AG04449 (cell line): ENCODE data around the gene FIGNL2.

Source experiments
- CTCF ChIA-PET: fragments of 350-600 bp; formaldehyde crosslinking; extraction: SDS; loops from one replicate; lab custom pipeline; 2021; ENCODE audit warnings: antibody characterized with exemption; lab: Yijun Ruan, JAX
- POLR2A ChIA-PET: fragments of 400-600, 350-600 bp; formaldehyde crosslinking; extraction: SDS; loops from one replicate; lab custom pipeline; 2020; ENCODE audit warnings: antibody characterized with exemption, inconsistent platforms; lab: Yijun Ruan, JAX
- DNase-seq: peaks from one replicate; pipeline ENCODE4 v3.0.0-alpha.2; 2010; ENCODE audit warnings: low read depth, low spot score
- H3K4me3 ChIP-seq: 2 replicates; pipeline ENCODE4 v1.5.1; 2011; ENCODE audit warnings: low read depth, mild to moderate bottlenecking, control low read depth, low read length
- TF ChIP-seq, protein P1 (sequence below): IDR thresholded peaks from one replicate; pipeline ENCODE4 v1.5.1; 2011; ENCODE audit warnings: mild to moderate bottlenecking, moderate library complexity, low read length, control low read depth, inconsistent platforms; ENCODE audit not compliant: insufficient read depth; ENCODE audit errors: missing control alignments

FIGNL2 gene

DNA sequence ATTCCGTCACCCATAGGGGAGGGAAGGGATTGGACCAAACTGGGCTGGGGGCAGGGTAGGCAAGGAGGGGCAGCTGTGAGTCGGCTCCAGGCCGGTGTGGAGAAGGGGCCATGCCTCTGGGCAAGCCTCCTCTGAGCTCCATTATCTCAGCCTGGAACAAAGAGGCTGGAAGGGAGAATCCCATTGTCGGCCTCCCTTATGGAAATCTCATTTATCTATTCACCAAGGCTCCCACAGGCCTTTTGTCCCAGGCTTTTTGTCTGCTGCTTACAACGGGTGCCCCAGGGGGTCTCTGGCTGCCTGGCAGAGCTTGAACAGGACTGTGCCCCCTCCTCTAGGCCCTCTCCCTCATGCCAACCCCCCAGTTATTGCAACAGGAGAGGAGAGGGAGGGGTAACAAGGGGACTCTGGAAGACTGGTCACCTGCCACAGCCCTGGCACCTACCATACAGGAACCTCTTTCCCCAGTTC, 19.5 kb downstream of the FIGNL2 start:
- no peak overlapping the region for H3K4me3 ChIP-seq
- TF ChIP-seq, protein P1, sequence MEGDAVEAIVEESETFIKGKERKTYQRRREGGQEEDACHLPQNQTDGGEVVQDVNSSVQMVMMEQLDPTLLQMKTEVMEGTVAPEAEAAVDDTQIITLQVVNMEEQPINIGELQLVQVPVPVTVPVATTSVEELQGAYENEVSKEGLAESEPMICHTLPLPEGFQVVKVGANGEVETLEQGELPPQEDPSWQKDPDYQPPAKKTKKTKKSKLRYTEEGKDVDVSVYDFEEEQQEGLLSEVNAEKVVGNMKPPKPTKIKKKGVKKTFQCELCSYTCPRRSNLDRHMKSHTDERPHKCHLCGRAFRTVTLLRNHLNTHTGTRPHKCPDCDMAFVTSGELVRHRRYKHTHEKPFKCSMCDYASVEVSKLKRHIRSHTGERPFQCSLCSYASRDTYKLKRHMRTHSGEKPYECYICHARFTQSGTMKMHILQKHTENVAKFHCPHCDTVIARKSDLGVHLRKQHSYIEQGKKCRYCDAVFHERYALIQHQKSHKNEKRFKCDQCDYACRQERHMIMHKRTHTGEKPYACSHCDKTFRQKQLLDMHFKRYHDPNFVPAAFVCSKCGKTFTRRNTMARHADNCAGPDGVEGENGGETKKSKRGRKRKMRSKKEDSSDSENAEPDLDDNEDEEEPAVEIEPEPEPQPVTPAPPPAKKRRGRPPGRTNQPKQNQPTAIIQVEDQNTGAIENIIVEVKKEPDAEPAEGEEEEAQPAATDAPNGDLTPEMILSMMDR, result no peak
- DNase-seq, result no peak
- POLR2A ChIA-PET, result no interaction called here
- CTCF ChIA-PET, result interaction anchor here (0.6 to 1.9 kb wide), 4 partner anchors 17 to 409 kb away, joined by 3 to 10 read pairs (median 4); no protein-coding TSS in a partner anchor

DNA sequence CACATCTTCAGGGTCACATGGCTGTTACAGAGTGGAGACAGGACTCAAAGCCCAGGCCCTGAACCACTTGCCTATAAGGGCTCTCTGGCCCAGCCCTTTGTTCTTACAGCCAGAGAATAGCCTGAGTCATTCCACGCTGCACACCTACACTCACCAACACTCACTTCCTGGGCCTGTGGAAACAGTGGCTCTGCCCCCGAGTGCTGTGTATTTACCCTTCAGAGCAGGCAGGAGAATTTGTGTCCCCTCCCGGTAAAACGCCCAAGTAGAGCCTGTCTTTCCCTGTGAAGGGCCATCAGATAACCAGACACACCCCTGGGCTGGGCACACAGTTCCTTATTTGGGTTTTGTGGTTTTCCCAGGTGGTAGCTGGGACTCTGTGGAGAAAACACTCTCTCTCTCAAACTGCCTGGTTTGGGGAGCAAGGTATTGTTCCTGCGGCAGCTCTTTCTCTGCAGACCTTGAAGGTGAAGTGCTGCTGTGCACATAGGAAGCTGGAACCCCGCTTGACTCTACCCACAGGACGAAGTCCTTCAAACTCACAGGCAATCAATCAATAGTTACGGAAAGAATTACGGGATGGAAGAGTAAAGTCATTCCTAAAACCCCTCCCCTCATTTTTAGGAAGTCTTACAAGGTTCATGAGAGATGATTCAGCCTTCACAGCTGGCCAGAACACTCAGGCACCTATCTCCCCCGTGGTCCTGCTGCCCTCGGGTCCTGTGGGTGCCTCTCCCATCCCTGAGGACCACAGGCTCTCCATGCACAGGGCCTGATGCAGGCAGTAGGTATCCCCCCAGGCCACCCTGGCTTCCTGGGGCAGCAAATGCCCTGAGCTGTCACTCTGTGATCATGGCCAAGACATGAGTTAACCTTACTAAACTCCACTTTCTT, 20.3 kb downstream of the FIGNL2 start:
- ChIA-PET CTCF (interaction anchor here (0.6 to 1.9 kb wide), 5 partner anchors 18 to 408 kb away, joined by 3 to 10 read pairs (median 4); no protein-coding TSS in a partner anchor), POLR2A (interaction anchor here (0.8 kb wide), 1 partner anchor 9 kb away, joined by 3 read pairs; no protein-coding TSS in a partner anchor)
- DNase-seq, result no peak
- TF ChIP-seq, protein P1, result no peak
- H3K4me3 ChIP-seq, result no peak overlapping the region

DNA sequence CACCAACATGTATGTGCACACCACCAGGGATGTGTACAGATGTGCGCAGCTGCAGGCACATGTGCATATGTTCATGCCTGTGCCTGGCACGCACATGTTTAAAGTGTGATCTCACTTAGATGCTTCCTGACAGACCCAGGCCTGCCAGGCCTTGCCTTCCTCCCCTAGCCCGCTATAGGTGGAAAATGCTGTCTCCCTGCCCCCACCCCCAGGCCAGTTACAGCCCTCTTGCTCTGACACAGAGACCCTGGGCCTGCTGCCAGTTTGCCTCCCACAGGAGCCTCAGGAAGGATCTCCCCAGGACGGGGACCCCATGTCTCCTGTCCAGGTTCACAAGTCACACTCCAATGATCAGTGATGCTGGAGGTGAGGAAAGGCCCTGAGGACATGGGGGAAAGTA, 21.6 kb downstream of the FIGNL2 start:
- H3K4me3 ChIP-seq, result no peak overlapping the region
- TF ChIP-seq, protein P1, result no peak
- ChIA-PET POLR2A (no interaction called here), CTCF (interaction anchor here (0.6 to 5.3 kb wide), 4 partner anchors 12 to 405 kb away, joined by 3 to 188 read pairs (median 21); partner anchors contain the start of gene SLC4A8)
- DNase-seq, result no peak

DNA sequence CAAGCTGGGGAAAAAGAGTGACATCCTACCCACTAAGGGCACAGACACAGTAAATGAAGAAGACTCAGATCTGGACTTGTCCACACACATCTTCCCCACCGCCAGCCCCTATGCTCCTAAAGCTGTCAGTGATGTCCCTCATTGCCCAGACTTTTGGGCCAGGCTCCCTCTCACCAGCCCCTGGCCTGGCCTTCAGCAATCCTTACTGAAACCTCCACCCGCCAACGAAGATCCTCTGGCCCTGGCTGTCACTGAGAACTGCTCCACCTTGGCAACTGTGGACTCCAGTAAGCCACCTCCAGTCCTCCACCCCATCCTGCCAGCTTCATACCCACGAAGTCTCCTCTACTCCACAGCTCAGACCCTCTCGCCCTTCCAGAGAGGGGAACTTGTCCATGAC, 23.3 kb downstream of the FIGNL2 start:
- H3K4me3 ChIP-seq, result no peak overlapping the region
- TF ChIP-seq, protein P1, result no peak
- ChIA-PET CTCF (interaction anchor here (0.8 to 5.3 kb wide), 13 partner anchors 8 to 418 kb away, joined by 3 to 188 read pairs (median 8); partner anchors contain the start of gene SLC4A8), POLR2A (interaction anchor here (0.6 kb wide), 1 partner anchor 607 kb away, joined by 3 read pairs; the partner anchor contains the start of gene POU6F1)
- DNase-seq, result no peak

DNA sequence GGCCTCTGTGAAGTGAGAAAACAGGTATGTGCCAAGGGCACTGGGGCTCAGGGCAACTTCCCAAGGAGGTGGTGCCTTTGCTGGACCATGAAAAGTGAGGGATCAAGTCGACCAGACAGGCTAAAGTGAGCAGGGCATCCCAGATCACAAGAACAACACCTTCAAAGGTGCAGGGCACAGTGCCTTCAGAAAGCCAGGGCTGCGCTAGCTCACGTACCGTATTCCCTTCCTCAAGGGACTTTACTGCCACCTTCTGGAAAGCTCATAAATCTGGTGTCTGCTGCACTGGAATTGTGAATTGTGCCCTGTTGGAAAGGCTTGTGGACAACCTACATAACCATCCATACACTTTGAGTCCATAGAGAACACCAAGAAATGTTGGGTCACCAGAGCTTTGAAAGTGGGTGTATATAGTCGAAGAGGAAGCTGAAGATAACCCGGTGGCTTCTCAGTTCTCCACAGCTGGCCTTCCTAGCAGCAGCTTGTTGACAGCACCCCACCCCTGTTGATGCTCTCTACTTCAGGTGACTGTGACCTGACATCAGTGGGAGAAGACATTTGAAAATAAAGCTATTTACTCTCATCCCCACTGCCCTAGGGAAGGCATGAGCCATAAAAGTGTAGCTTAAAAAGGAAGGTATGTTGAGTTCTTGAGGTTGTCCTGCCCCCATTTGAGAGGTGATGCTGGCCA, 24.5 kb downstream of the FIGNL2 start:
- ChIA-PET POLR2A (no interaction called here), CTCF (interaction anchor here (0.7 to 5.3 kb wide), 60 partner anchors 9 to 472 kb away, joined by 3 to 188 read pairs (median 4); partner anchors contain the start of gene SLC4A8)
- DNase-seq, result peak; percentile 24
- TF ChIP-seq, protein P1, result peak; percentile 64
- H3K4me3 ChIP-seq, result no peak overlapping the region
